HL-60/S4 treated with retinoic acid at 250 ng/mL for 4 days and 3 days (cell line): ENCODE results near the gene OR52E8.

Source experiments
- in situ Hi-C: fragments of 300-500 bp; cut with MboI; formaldehyde crosslinking; loops from 2 replicates; pipeline ENCODE4 v1.7.0; 2022; ENCODE audit warnings: low sequenced_read_pairs

OR52E8 gene

DNA sequence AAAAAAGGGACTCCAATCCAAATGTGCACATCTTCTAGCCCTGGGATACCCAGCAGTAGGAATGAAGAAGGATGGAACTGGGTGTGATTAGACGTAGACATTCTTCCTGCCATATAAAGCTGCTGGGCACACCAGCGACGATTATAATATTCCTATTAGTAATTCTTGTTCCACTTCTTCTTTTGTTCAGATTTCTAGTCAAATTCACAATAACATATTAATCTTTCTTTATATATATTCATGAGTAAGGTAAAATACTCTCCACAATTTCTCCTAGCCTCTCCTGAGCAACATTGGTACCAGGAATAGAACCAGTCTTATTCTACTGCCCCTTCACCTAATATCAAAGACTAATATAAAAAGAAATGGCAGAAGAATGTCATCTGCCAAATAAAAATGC, at the start of gene OR52E8:
Gene OR52E8, minus strand, starts transcription at position 101 of the 400 bp plus-strand sequence. Its CDS starts 0 bp downstream, at position 101.
- in situ Hi-C loops: no loop called here

DNA sequence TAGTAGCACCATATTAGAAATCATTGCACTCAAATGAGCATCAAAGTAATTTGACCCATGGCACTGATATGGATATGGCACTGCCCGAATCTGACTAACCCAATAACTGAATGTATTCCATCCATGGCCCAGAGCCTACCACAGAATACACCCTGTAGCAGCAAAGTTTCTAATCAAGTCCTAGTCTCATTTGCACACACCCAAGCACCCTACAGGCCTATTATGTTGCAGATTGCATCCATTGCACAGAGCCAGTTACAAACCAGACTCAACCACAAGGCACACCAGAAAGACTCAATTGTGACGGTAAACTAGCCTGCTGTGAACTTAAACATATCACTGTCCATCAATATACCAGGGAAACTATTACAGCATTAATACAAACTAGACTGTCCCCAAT, 42.0 kb upstream of the OR52E8 start:
- in situ Hi-C loops: no loop called here

DNA sequence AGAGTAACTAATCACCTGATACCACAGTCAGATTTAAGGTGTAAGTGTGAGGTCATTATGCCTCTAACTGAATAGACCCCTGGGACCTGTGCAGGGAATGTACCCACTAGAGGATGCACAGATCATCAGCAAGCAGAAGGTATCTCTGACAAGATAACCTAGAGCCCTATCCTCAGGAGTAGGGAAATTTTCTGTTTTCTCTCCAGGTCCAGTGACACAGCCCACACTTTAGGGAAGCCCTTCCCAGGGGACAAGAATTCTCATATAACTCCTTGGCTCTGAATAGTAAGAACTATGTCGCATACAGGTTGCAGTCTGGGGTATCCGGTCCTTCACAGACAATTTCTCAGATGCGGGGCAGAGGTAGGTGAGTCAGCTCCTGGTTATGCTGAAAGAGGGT, 35.4 kb upstream of the OR52E8 start, which contains the start of gene OR52E5:
Gene OR52E5, plus strand, starts transcription at position 301 of the 400 bp plus-strand sequence. CDS start 7,569 bp downstream, outside the sequence.
- in situ Hi-C loops: no loop called here

DNA sequence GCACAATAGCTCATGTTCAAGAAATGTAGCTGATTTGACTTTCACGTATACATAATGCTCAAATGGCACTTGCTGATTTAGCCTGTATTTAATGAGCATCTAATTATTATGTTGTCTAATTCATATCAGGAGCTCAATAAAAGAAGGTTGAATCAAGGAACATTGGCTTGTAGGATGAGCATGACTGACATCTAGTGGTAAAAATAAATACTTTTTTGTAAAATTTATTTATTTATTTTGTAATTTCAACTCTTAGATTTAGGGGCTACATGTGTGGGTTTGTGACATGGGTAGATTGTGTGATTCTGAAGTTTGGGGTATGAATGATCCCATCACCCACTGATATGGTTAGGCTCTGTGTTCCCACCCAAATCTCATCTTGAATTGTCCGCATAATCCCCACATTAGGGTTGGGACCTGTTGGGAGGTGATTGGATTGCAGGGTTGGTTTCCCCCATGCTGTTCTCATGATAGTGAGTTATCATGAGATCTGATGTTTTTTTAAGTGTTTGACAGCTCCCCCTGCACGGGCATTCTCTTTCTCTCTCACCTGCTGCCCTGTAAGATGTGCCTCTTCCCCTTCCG, 33.8 kb upstream of the OR52E8 start:
- in situ Hi-C loops: no loop called here

DNA sequence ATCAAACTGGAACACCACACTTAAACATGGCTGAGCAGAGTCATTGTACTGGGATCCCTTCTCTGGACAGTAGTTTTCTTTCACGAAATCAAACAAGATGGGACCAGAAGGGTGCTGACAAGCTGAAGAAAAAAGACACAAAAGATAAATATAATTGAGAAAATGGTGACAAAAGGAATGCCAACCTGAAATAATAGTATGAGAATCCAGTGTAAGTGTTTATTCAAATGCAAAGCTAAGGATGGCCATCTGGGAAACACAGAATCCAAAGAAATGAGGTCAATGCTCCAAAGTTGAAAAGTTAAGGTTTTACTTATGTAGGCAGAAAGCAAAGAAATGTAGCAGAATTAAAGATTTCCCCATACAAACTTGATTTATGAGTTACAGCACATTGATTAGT, 30.2 kb upstream of the OR52E8 start:
- in situ Hi-C loops: no loop called here

DNA sequence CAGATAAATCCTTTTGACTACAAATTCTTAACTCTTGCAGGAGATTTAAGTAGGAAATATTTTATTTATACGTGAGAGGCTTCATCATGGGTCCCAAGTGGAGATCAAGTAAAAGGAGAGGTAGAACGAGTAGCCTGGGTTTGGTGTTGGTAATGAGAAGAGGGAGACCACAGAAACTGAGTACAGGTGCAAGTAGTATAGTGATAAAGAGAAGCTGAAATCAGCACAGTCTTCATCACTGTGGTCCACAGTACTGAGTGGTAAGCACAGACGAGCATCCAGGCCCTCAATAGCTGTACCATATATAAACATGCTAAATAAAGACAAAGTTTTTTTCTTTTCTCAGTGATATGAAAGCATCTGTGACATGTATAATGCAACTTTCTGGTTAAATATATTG, 29.7 kb upstream of the OR52E8 start:
- in situ Hi-C loops: no loop called here

DNA sequence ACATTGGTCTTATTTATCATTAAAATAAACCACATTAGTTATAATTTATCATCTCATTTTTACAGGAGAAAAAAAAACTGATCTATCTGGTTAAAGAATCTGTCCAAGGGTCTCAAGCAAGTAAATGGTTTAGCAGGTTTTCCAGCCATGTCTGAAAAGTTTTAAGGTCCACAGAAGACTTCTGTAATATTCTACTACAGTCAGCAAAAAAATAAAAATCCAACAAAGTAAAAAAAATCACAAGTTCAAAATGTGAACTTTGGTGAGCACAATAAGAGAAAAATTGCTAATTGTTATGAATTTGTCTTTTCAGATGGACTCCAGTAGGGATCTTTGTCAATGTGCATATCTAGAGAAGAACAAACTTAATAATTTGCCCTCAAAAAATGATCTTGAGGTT, 24.3 kb upstream of the OR52E8 start:
- in situ Hi-C loops: no loop called here

DNA sequence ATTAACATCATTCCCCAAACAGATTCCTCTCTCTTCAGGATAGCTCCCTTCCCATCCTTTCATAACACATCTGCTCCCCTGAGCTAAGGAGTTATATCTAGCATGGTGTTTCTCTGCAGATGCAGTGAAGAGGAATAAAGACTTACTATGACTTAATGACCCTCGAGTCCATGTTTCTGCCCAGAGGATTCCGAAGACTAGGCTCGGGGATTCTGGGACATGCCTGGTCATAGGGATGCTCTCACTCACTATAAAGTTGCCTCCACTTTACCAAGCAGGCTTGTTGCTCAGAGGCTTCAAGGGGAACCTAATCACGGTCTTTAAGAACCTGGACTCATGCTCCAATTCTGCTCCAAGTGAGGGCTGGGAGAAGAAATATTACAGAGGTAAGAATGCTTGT, 22.8 kb upstream of the OR52E8 start, which contains the start of gene OR52E4:
Gene OR52E4, plus strand, starts transcription at position 301 of the 400 bp plus-strand sequence. CDS start 3,664 bp downstream, outside the sequence.
- in situ Hi-C loops: no loop called here

DNA sequence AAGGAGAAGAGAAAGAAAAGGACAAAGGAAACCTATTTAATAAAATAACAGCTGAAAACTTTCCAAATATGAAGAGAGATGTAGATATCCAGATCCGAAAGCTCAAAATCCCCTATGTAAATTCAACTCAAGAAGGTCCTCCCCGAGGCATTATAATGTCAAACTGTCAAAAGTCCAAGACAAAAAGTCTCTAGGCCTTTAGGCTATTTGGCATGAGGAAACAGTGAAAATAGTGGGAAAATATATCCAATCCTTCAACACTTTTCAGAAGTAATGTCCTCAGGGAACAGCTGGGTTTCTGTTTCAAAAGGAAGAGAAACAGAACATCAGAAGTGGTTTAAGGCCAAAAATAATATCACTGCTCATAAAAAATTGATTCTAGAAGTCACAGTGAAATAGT, 21.1 kb upstream of the OR52E8 start:
- in situ Hi-C loops: no loop called here

DNA sequence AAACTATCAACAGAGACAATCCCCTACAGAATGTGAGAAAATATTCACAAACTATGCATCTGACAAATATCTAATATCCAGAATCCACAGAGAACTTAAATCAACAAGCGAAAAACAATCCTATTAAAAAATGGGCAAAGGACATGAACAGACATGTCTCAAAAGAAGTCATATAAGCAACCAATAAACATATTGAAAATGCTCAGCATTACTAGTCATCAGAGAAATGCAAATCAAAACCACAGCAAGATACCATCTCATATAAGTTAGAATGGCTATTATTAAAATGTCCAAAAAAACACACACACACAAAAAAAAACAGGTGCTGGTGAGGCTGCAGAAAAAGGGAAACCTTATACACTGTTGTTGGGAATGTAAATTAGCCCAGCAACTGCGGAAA, 8.3 kb upstream of the OR52E8 start:
- in situ Hi-C loops: no loop called here

DNA sequence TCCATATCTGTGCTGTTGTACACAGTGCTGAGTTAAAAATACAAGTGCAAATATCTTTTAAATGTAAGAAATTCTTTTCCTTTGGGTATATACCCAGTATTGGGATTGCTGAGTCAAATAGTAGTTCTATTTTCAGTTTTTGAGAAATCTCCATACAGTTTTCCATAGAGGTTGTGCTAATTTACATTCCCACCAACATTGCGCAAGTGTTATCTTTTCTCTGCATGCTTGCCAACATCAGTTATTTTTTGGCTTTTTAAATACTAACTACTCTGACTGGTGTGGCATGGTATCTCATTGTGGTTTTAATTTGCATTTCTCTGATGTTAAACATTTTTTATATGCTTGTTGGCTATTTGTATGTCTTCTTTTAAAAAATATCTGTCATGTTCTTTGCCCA, 6.5 kb downstream of the OR52E8 start:
- in situ Hi-C loops: no loop called here

DNA sequence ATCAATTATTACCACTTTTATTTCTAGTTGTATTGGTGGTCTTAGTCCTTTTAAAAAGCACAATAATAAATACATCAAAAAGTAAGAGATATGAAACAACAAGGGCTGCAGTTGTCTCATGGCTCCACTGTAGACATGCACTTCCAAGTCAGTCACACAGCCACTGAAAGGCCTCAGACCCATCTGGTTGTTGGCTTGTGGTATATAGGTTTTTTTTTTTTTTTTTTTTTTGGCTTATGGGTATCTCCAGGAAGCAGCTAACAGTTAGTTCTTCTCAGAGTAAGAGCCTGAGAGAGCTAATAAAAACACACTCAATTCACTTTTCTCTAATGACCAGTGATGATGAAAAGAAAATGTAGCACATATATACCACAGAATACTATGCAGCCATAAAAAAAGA, 9.8 kb downstream of the OR52E8 start:
- in situ Hi-C loops: no loop called here

DNA sequence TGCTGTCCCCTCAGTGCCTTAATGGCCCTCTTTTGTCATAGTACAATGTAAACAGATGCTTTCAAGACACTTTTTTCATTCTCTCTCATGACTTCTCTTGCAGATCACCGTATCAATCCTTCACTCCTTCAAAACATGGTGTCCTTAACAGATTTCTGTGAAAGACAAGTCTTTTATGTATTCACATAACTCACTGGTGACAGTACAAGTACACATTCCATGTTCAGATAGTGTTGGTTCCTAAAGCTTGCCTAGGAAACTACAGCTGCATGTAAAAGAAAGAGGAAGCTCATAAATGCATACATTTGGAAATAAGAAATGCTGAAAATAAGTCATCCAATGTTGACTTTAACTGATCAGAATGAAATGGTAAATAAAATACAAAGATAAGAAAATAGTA, 10.8 kb downstream of the OR52E8 start:
- in situ Hi-C loops: no loop called here

DNA sequence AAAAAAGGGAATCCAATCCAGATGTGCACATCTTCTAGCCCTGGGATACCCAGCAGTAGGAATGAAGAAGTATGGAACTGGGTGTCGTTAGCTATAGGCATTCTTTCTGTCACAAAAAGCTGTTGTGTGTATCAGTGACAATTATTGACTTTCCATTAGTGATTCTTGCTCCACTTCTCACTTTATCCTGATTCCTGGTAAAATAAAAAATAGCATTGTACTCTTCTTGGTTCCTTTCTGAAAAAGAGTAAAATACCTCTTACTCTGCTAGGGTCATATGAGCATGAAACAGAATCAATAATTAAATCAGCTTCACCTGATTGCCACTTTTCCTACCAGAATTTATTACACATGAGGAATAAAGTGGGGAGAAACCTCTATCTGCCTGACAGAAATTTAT, 15.7 kb downstream of the OR52E8 start, which contains the start of gene OR52E6:
Gene OR52E6, minus strand, starts transcription at position 101 of the 400 bp plus-strand sequence. Its CDS starts 0 bp downstream, at position 101.
- in situ Hi-C loops: no loop called here

DNA sequence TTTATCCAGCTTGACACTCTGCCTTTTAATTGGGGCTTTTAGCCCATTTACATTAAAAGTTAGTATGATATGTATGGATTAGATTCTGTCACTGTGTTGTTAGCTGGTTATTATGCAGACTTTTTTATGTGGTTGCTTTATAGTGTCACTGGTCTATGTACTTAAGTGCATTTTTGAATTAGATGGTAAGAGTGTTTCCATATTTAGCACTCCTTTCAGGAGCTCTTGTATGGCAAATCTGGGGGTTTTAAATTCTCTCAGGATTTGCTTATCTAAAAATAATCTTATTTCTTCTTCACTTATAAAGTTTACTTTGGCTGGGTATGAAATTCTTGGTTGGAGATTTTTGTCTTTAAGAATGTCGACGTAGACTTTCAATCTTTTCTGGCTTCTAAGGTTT, 19.8 kb downstream of the OR52E8 start:
- in situ Hi-C loops: no loop called here

DNA sequence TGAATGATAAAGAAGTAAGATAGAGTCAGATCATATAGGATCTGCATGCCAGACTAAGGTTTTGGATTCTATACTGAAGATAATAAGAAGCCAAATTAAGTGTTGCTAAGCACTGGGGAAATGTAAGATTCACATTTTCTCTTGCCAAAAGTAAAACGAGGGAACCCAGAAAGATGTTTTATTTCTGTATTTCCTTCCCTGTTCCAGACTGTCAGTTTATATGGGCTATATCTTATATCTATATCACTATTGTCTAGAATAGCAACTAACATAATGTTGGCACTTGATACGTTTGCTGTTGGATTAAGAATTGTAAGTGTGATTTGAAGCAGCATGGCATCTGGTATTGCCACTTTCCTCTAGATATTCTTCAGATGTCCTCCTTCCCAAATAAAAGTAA, 24.0 kb downstream of the OR52E8 start:
- in situ Hi-C loops: no loop called here

DNA sequence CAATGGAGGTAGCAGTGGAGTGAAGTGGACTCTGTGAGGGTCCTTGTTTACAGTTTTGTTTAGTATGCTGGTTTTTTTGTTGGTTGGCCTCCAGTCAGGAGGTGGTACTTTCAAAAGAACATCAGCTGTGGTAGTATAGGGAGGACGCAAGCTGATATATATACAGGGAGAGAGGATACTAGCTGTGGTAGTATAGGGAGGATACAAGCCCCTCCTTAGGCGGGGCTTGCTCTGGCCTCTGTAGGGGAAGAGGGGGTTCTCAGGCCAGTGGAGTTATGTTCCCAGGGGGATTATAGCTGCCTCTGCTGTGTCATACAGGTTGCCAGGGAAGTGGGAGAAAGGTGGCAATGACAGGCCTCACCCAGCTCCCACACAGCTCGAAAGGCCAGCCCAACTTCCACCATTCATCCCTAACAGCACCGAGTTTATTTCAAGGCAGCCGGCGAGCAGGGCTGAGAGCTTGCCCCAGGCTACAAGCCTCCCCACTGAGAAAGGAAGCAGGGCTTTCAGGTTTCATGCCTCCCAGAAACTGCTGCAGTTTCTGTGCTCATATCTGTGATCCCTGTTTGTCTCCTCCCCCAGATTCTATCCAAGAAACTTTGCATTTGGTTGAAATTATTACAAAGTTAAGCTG, 26.2 kb downstream of the OR52E8 start:
- in situ Hi-C loops: no loop called here

DNA sequence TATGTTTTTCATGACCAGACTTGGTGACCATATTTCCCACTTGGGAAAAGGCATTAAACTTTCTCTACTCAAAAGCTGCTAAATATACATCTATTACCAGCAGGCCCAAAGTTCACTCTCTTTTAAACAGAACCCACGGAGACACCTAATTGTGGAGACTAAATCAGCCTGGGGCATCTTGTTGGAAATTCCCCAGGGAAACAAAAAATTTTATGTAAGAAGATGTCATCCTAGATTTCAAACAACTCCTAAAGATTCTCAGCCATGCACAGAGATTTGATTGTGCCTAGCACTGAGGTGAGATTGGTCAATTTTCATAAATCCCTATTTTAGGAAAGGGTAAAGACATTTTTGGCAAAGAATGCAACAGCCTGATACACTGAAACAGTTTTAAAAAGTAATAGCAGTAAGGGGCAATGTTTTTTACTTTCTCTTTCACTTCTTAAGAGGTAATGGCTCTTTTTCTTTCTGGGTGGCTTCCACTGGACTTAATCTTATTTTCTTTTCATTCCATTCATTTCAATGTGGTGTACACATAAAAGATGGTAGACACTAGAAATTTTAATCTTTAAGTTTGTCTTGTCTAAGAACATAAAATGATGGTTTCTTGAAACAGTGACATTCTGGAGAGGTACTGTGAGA, 39.1 kb downstream of the OR52E8 start:
- in situ Hi-C loops: no loop called here

DNA sequence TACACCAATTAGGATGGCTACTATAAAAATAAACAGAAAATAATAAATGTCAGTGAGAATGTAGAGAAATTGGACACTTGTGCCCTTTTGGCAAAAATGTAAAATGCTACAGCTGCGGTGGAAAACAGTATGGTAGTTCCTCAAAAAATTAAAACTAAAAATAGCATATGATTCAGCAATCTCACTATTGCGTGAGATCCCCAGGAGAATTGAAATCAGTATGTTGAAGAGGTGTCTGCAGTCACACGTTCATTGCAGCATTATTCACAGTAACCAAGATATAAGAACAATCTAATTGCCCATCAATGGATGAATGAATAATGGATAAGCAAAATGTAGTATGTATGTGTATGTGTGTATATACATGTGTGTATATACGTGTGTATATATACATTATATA, 42.0 kb downstream of the OR52E8 start:
- in situ Hi-C loops: no loop called here

DNA sequence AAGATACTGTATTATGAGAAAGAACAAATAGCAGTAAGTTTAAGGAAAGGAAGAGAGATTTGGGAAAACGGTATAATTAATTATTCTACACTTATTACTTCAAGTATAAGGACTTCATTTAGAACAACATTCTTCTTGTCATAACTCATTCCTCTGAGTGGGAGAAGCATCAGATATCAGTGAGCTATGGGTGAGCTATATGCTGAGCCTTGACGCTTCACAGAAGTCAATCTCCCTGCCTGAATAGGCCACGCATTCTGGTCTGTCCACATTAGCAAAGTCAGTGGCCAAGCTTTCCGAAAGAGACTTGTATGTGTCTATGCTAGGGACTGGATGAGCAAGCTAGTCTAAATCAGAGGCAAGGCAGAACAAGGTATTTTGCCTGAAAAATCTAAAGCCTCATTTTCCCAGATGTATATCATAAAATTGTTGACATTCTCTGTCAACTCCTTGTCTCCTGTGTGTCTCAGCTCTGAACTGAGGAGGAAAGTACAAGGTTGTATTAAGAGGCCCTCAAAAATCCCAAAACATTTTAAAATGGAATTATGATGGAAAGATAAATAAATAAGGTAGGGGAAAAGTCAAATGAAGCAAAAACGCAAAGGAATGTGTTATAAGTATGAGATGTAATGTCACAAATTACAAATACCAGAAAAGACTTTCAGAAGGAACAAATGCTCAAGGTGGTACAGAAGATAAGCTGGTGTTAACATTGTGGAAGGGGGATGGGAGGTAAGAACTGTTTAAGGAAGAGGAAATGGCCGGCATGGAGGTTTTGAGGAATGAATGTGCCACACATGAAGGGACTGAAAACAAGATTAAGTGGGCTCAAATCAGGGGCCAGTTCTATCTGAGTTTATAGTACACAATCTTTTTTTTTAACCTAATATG, 47.3 kb downstream of the OR52E8 start:
- in situ Hi-C loops: no loop called here

DNA sequence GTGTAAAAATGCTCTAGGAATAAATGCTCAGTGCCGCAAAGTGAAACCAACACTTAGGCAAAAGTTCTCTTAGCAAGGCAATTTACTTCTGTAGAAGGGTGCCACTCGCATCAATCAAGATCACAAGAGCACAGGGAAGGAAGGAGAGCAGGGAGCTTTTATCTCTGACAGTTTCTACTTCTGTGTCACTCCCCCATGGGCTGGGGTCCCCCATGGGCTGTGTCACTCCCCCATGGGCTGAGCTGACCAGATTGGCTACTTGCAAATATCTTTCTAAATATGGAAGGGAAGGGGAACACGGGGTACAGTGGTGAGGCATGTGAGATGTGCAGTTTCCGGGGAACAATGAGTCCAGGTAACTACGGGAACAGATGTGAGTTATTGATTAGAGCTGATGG, 48.4 kb downstream of the OR52E8 start:
- in situ Hi-C loops: no loop called here
